BLaER1 treated with 17β-estradiol and CSF1 and Interleukin-3, amounts not matched to agents 10 nM and 100 nM (cell line): ENCODE data around the gene MAPK1.
"Not testable (repeated sequence)": the region's sequence is repeated elsewhere in the genome, so short reads cannot be mapped to it uniquely, and the experiment has no call there.

ENCODE experiments used
- H3K27ac ChIP-seq, 11 experiments: shearing (Covaris generic); formaldehyde crosslinking; 2 replicates each; pipeline ENCODE4 v1.8.1; 2022
- H3K27me3 ChIP-seq, 11 experiments: shearing (Covaris generic); formaldehyde crosslinking; 2 replicates each; pipeline ENCODE4 v1.8.1; 2022
- H3K36me3 ChIP-seq, 11 experiments: shearing (Covaris generic); formaldehyde crosslinking; 2 replicates each; pipeline ENCODE4 v1.8.1; 2022
- H3K4me1 ChIP-seq, 10 experiments: shearing (Covaris generic); formaldehyde crosslinking; 2 replicates each; pipeline ENCODE4 v1.8.1; 2022
- H3K4me2 ChIP-seq, 11 experiments: shearing (Covaris generic); formaldehyde crosslinking; 2 replicates each; pipeline ENCODE4 v1.8.1; 2022
- H3K4me3 ChIP-seq, 10 experiments: shearing (Covaris generic); formaldehyde crosslinking; 2 replicates each; pipeline ENCODE4 v1.8.1; 2022
- H3K9ac ChIP-seq, 11 experiments: shearing (Covaris generic); formaldehyde crosslinking; 2 replicates each; pipeline ENCODE4 v1.8.1; 2022
- H3K9me3 ChIP-seq, 11 experiments: shearing (Covaris generic); formaldehyde crosslinking; replicated peaks in 1 of 11; 2 replicates each; pipeline ENCODE4 v1.8.1; 2022
- H4K20me1 ChIP-seq, 11 experiments: shearing (Covaris generic); formaldehyde crosslinking; 2 replicates each; pipeline ENCODE4 v1.8.1; 2022
- Cebpa-rat ChIP-seq, 11 experiments: shearing (Covaris generic); IDR thresholded peaks; 2 replicates each; pipeline ENCODE4 v1.8.1; 2022

MAPK1 gene

DNA sequence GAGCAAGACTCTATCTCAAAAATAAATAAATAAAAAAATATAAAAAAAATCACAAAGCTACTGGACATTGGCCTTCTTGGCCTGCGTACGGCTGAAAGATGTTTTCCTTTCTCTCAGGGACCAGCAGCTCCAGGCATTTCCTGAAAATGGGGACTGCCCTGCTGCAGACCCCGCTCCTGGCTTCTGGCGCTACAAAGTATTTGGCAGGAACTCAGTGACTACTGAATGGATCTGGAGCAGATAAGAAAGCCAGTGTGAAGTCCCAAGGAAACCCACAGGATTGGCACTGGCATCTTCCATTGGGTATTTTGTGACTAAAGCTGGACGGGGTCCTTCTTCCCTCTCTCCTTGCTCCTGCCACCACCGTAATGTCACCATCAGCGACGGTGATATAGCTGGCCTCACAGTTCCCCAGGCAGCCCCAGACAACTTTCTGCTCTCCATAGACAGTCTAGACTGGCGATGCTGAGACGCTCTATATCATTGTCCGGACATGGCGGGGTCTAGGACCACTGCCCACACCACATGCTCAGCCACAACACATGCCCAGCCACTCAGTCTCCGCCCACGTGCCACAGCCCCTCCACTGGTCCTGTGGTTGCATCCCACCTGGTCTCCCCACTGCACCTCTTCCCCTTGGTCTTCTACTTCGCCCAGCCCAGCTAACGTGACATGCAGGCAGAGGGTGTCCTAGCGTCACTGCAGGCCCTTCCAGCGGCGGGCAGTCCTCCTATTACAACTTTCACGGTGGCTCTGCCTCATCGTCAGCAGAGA, 109.2 kb downstream of the MAPK1 start:
- Histone ChIP-seq H4K20me1 (peaks cover 0 to 48% (median 0%) of the 10 kb centered on the region in 11 experiments; a peak in 6 of 22 replicates), H3K4me3 (no peak overlapping the region), H3K9me3 (no peaks in the 10 kb centered on the region), H3K36me3 (peaks cover 43 to 64% (median 58%) of the 10 kb centered on the region in 11 experiments), H3K4me2 (no peak overlapping the region), H3K27ac (no peak overlapping the region), H3K27me3 (no peaks in the 10 kb centered on the region), H3K9ac (no peak overlapping the region), H3K4me1 (peaks cover 38 to 58% (median 53%) of the 10 kb centered on the region in 10 experiments)
- TF ChIP-seq Cebpa-rat (IDR thresholded peaks at IDR 0.05), result no peak

DNA sequence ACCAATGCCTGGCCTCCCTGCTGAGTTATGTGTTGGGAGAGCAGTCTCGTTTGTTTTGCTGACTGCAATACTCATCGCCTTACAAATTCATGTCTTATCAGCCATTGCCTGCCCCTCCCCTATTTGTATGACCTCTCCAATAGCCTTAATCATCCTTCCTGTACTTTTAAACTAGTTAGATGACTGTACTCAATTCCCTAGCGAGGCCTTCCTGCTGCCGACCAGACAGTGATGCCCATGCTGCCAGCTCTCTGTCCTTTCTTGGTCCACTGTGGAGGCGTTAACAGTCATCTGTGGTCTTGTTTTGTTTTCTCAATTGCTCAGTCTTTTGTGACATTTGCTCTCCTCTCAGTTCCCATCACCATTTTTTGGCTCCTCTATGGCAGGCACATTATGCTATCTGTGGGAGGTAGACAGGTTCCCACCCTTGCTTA, 111.6 kb downstream of the MAPK1 start:
- TF ChIP-seq Cebpa-rat (IDR thresholded peaks at IDR 0.05), result no peak
- H3K4me3 ChIP-seq, result 0 out of 20 replicates have a peak overlapping the region, but pooled peaks of 1 of the 10 experiments have one; percentile 39
- peaks cover 21 to 42% (median 34%) of the 10 kb centered on the region in 11 experiments; a peak in 21 of 22 replicates for H3K36me3 ChIP-seq
- peaks cover 0 to 33% (median 0%) of the 10 kb centered on the region in 11 experiments; a peak in 6 of 22 replicates for H4K20me1 ChIP-seq
- H3K27ac ChIP-seq, result peak overlapping the region in 9 of 11 experiments; percentile 65 to 85 (median 78); a peak in 18 of 22 replicates
- H3K27me3 ChIP-seq, result no peaks in the 10 kb centered on the region
- H3K9ac ChIP-seq, result peak overlapping the region in 10 of 11 experiments; percentile 39 to 77 (median 71); a peak in 17 of 22 replicates
- peaks cover 38 to 55% (median 50%) of the 10 kb centered on the region in 10 experiments for H3K4me1 ChIP-seq
- peak overlapping the region; percentile 70 to 98 (median 85) for H3K4me2 ChIP-seq
- H3K9me3 ChIP-seq, result no peaks in the 10 kb centered on the region

DNA sequence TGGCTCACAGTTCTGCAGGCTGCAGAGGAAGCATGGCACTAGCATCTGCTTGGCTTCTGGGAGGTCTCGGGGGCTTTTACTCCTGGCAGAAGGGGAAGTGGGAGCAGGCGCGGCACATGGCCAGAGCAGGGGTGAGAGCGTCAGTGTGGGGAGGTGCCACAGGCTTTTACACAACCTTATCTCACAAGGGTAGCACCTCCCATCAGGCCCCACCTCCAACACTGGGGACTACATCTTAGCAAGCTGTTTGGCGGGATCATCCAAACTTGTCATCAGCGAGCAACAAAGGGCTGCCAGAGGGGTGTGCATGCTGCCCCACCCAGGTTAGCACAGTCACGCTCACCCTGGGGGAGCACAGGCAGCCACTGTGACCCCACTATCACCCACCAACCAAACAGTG, 112.9 kb downstream of the MAPK1 start:
- no peak for TF ChIP-seq Cebpa-rat (IDR thresholded peaks at IDR 0.05)
- Histone ChIP-seq H3K27ac (peak overlapping the region in 9 of 11 experiments; percentile 65 to 85 (median 78); a peak in 18 of 22 replicates), H3K9ac (peak overlapping the region; percentile 8 to 77 (median 70); a peak in 18 of 22 replicates)

DNA sequence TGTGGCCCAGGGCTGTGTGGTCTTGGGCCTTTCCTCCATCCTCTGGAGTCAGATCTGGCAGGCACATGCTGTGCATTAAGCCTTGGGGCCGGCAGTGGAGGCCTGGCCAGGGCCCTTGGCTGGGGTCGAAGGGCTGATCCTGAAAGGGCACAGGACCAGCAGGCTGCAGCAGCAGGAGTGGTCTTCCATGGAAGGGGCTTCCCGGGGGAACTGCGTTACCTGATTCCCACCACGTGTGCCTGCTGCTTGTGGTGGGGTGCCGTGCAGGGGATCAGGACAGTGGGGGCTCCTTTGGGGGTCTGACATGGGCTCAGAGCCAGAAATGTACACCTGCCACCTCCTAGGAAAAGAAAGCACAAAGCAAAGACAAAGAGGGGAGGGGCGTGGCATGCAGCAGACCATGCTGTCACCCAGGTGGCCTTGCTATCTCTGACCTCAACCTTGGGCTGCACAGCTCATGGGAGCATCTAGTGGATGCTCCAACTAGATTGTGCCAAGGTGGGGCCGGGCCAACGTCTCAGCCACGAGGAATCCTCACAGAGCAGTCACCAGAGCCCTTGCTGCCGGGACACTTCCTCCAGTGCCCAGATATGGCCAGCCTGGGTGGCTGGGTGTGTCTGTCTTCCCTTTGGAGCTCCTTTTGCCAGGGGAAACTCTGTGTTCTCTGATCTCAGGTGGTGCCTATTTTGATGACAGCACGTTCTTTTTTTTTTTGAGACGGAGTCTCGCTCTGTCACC, 113.9 kb downstream of the MAPK1 start:
- Histone ChIP-seq H3K36me3 (peaks cover 8 to 21% (median 15%) of the 10 kb centered on the region in 11 experiments; a peak in 19 of 22 replicates), H3K9ac (0 out of 22 replicates have a peak overlapping the region, but pooled peaks of 1 of the 11 experiments have one; percentile 20), H3K27me3 (no peaks in the 10 kb centered on the region), H3K4me1 (peaks cover 38 to 58% (median 46%) of the 10 kb centered on the region in 10 experiments), H3K4me2 (peak overlapping the region in 10 of 11 experiments; percentile 70 to 98 (median 86); a peak in 18 of 22 replicates), H3K4me3 (no peak overlapping the region), H4K20me1 (peaks cover 0 to 28% (median 0%) of the 10 kb centered on the region in 11 experiments; a peak in 5 of 22 replicates), H3K27ac (peak overlapping the region in 7 of 11 experiments; percentile 11 to 82 (median 34); a peak in 10 of 22 replicates), H3K9me3 (no peaks in the 10 kb centered on the region)
- TF ChIP-seq Cebpa-rat (IDR thresholded peaks at IDR 0.05), result no peak

More for the DNA sequence above, 112.9 kb downstream of the MAPK1 start:
- Histone ChIP-seq H3K4me3 (peak overlapping the region in 8 of 10 experiments; percentile 6 to 58 (median 34); a peak in 12 of 20 replicates), H4K20me1 (peaks cover 0 to 28% (median 0%) of the 10 kb centered on the region in 11 experiments; a peak in 5 of 22 replicates), H3K4me2 (peak overlapping the region; percentile 70 to 98 (median 85)), H3K27me3 (no peaks in the 10 kb centered on the region), H3K9me3 (no peaks in the 10 kb centered on the region), H3K36me3 (peaks cover 16 to 31% (median 25%) of the 10 kb centered on the region in 11 experiments; a peak in 20 of 22 replicates), H3K4me1 (peaks cover 38 to 50% (median 46%) of the 10 kb centered on the region in 10 experiments)

DNA sequence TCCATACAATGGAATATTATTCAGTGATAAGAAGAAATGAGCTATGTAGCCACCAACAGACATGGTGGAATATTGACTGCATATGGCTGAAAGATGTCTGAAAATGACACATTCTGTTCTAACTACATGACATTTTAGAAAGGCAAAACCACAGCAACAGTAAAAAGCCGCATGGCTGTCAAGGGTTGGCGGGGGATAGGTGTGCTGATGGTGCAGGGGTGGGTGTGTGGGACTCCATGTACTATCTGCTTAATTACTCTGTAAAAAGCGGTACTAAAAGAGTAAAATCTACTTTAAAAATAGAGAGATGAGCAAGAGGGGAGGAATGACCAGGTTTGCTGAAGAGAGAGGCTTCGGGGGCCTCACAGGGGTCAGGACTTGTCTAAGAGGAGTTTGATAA, 115.2 kb downstream of the MAPK1 start:
- no peaks in the 10 kb centered on the region for H3K27me3 ChIP-seq
- TF ChIP-seq Cebpa-rat (IDR thresholded peaks at IDR 0.05), result no peak
- H3K9me3 ChIP-seq, result no peaks in the 10 kb centered on the region

DNA sequence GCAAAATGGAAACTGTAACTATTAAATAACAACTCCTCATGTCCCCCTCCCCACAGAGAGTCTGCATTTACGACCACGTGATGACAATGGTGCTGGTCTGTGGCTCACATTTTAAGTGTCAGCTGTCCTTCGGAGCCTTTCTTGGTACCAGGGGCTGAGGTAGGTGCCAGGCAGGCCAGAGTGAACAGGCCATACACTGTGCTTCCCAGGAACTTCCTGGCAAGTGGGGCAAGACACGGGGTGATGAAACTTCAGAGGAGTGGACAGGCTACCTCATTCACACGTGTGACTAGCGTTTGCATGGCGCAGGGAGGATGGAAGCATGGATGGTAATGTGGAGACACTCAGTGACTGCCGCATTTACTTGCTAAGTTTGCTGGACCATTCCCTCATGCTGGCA, 121.5 kb downstream of the MAPK1 start:
- H3K4me2 ChIP-seq, result no peak overlapping the region
- peaks cover 0 to 21% (median 9%) of the 10 kb centered on the region in 10 experiments; a peak in 12 of 20 replicates for H3K4me1 ChIP-seq
- H3K27ac ChIP-seq, result no peak overlapping the region
- H4K20me1 ChIP-seq, result no peaks in the 10 kb centered on the region
- TF ChIP-seq Cebpa-rat (IDR thresholded peaks at IDR 0.05), result no peak
- H3K9me3 ChIP-seq, result no peaks in the 10 kb centered on the region
- no peaks in the 10 kb centered on the region for H3K36me3 ChIP-seq
- H3K27me3 ChIP-seq, result no peaks in the 10 kb centered on the region
- H3K9ac ChIP-seq, result no peak overlapping the region
- no peak overlapping the region for H3K4me3 ChIP-seq

More for the DNA sequence above, 115.2 kb downstream of the MAPK1 start:
- Histone ChIP-seq H3K4me3 (no peak overlapping the region), H3K36me3 (peaks cover 0 to 8% (median 5%) of the 10 kb centered on the region in 11 experiments; a peak in 11 of 22 replicates), H3K4me2 (no peak overlapping the region), H3K4me1 (peaks cover 35 to 60% (median 45%) of the 10 kb centered on the region in 10 experiments), H4K20me1 (peaks cover 0 to 28% (median 0%) of the 10 kb centered on the region in 11 experiments; a peak in 5 of 22 replicates), H3K9ac (no peak overlapping the region), H3K27ac (no peak overlapping the region)

DNA sequence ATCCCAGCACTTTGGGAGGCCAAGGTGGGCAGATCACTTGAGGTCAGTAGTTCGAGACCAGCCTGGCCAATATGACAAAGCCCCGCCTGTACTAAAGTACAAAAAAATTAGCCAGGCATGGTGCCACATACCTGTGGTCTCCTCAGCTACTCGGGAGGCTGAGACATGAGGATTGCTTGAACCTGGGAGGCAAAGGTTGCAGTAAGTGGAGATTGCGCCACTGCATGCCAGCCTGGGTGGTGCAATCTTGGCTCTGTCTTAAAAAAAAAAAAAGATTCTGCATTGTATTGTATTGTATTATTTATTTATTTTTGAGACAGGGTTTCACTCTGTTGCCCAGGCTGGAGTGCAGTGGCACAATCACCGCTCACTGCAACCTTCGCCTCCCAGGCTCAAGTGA, 122.5 kb downstream of the MAPK1 start:
- H3K9ac ChIP-seq, H3K4me2 ChIP-seq, H3K36me3 ChIP-seq, H3K27ac ChIP-seq, H3K27me3 ChIP-seq, H4K20me1 ChIP-seq, H3K9me3 ChIP-seq, H3K4me3 ChIP-seq: not testable (repeated sequence)
- 0 out of 22 replicates have a peak, but pooled peaks of 1 of the 11 experiments have one; percentile 36 for TF ChIP-seq Cebpa-rat (IDR thresholded peaks at IDR 0.05)
- peaks cover 0 to 28% (median 11%) of the 10 kb centered on the region in 10 experiments; a peak in 12 of 20 replicates for H3K4me1 ChIP-seq

DNA sequence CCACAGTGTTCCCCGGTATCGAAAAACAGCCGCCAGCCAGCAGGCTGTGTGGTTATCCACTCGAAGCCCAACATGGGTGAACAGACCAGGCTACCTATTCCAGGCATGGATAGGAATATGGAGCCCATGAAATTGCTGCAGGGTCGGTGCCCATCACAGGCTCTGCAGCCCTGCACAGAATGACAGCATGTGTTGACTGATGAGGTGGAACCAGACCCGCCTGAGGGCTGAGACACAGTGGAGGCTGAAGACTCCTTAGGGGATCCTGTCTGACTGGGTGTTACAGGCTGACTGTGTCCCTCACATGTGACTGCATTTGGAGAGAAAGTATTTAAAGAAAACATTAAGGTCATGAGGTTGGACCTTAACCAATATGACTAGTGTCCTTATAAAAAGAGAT, 125.7 kb downstream of the MAPK1 start:
- no peak overlapping the region for H3K27ac ChIP-seq
- no peaks in the 10 kb centered on the region for H3K27me3 ChIP-seq
- peak overlapping the region in 5 of 11 experiments; percentile 15 to 43 (median 26); a peak in 9 of 22 replicates for H3K4me2 ChIP-seq
- TF ChIP-seq Cebpa-rat (IDR thresholded peaks at IDR 0.05), result no peak
- H3K9me3 ChIP-seq, result peaks cover 0 to under 1% (median 0%) of the 10 kb centered on the region in 11 experiments; a peak in 1 of 22 replicates
- no peak overlapping the region; a peak in 1 of 22 replicates for H3K9ac ChIP-seq
- peaks cover 0 to 47% (median 37%) of the 10 kb centered on the region in 10 experiments; a peak in 17 of 20 replicates for H3K4me1 ChIP-seq
- no peak overlapping the region for H3K4me3 ChIP-seq
- H4K20me1 ChIP-seq, result no peaks in the 10 kb centered on the region
- H3K36me3 ChIP-seq, result no peaks in the 10 kb centered on the region
